NB4 (cell line): ENCODE data around the gene NCBP2.

Experiments
- MAX ChIP-seq: IDR thresholded peaks from 2 replicates; pipeline ENCODE4 v1.6.1; 2011; ENCODE audit warnings: low read depth, low read length
- MYC ChIP-seq: IDR thresholded peaks from 2 replicates; pipeline ENCODE4 v1.6.1; 2011; ENCODE audit warnings: low read depth, low read length
- POLR2A ChIP-seq: IDR thresholded peaks from 2 replicates; pipeline ENCODE4 v1.6.1; 2011; ENCODE audit warnings: mild to moderate bottlenecking; ENCODE audit not compliant: insufficient read length; ENCODE audit errors: extremely low read depth
- TF ChIP-seq, protein P1 (sequence below): IDR thresholded peaks from one replicate; pipeline ENCODE4 v1.5.1; 2012; ENCODE audit warnings: low read depth, low read length

- TF ChIP-seq, protein P1, sequence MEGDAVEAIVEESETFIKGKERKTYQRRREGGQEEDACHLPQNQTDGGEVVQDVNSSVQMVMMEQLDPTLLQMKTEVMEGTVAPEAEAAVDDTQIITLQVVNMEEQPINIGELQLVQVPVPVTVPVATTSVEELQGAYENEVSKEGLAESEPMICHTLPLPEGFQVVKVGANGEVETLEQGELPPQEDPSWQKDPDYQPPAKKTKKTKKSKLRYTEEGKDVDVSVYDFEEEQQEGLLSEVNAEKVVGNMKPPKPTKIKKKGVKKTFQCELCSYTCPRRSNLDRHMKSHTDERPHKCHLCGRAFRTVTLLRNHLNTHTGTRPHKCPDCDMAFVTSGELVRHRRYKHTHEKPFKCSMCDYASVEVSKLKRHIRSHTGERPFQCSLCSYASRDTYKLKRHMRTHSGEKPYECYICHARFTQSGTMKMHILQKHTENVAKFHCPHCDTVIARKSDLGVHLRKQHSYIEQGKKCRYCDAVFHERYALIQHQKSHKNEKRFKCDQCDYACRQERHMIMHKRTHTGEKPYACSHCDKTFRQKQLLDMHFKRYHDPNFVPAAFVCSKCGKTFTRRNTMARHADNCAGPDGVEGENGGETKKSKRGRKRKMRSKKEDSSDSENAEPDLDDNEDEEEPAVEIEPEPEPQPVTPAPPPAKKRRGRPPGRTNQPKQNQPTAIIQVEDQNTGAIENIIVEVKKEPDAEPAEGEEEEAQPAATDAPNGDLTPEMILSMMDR, result no peak
- no peak for TF ChIP-seq POLR2A
- TF ChIP-seq MYC, result no peak
- no peak for TF ChIP-seq MAX
Measured at GRCh38 chr3:196931157-196931556, 11.2 kb downstream of the NCBP2 start.
